ENCODE results near the gene SH2D3A.

The SH2D3A gene

GRCh38 chr19:6739883-6740588 is 27.2 kb downstream of the SH2D3A start:
- Histone ChIP-seq H3K4me3 (IDR thresholded peaks at IDR 0.05; ENCODE audit: insufficient read depth, low read depth, low read length) (no peak overlapping the region), H3K9ac (peak overlapping the region; percentile 62), H2AFZ (ENCODE audit: low read depth) (peak overlapping the region; percentile 49), H3K27me3 (ENCODE audit: insufficient read depth, low read depth) (no peaks in the 10 kb centered on the region), H3K36me3 (ENCODE audit: insufficient read depth) (no peaks in the 10 kb centered on the region), H3K4me1 (ENCODE audit: low read depth, poor library complexity, severe bottlenecking) (peaks cover 35% of the 10 kb centered on the region), H3K4me2 (peak overlapping the region; percentile 96), H3K79me2 (ENCODE audit: insufficient read depth, low read depth) (peaks cover 3% of the 10 kb centered on the region; the same call in 1 of the 2 replicates), H4K20me1 (ENCODE audit: insufficient read depth) (no peaks in the 10 kb centered on the region), H3K27ac (no peak overlapping the region)
- no peak for TF ChIP-seq CTCF (conservative IDR thresholded peaks at IDR 0.05; ENCODE audit: low read depth, low read length)

GRCh38 chr19:6739390-6739882 is 27.8 kb downstream of the SH2D3A start, which contains the start of gene TRIP10:
TRIP10 (plus strand) TSS chr19:6739680; CDS start chr19:6739762, 82 bp downstream.
- Histone ChIP-seq H2AFZ (ENCODE audit: low read depth) (peak within 1 kb of the TSS; percentile 93), H3K27ac (peak within 1 kb of the TSS; percentile 49), H3K4me3 (IDR thresholded peaks at IDR 0.05; ENCODE audit: insufficient read depth, low read depth, low read length) (no peak within 1 kb of the TSS), H3K27me3 (ENCODE audit: insufficient read depth, low read depth) (no peaks in the 10 kb centered on the region), H4K20me1 (ENCODE audit: insufficient read depth) (no peaks in the 10 kb centered on the region), H3K4me2 (peak within 1 kb of the TSS; percentile 100), H3K79me2 (ENCODE audit: insufficient read depth, low read depth) (peaks cover 3% of the 10 kb centered on the region; the same call in 1 of the 2 replicates), H3K9ac (peak within 1 kb of the TSS; percentile 62), H3K36me3 (ENCODE audit: insufficient read depth) (no peaks in the 10 kb centered on the region), H3K4me1 (ENCODE audit: low read depth, poor library complexity, severe bottlenecking) (peaks cover 35% of the 10 kb centered on the region)
- no peak for TF ChIP-seq CTCF (conservative IDR thresholded peaks at IDR 0.05; ENCODE audit: low read depth, low read length)

GRCh38 chr19:6738787-6739389 is 28.3 kb downstream of the SH2D3A start:
- H3K36me3 ChIP-seq (ENCODE audit: insufficient read depth) = no peaks in the 10 kb centered on the region
- H2AFZ ChIP-seq (ENCODE audit: low read depth) = peak overlapping the region; percentile 93
- H3K4me1 ChIP-seq (ENCODE audit: low read depth, poor library complexity, severe bottlenecking) = peaks cover 35% of the 10 kb centered on the region
- H3K9ac ChIP-seq = peak overlapping the region; percentile 53; the same call in 1 of the 2 replicates
- H3K27me3 ChIP-seq (ENCODE audit: insufficient read depth, low read depth) = no peaks in the 10 kb centered on the region
- TF ChIP-seq CTCF (conservative IDR thresholded peaks at IDR 0.05; ENCODE audit: low read depth, low read length) = peak; percentile 54; the same call in 1 of the 2 replicates
- peak overlapping the region; percentile 49 for H3K27ac ChIP-seq
- H3K4me3 ChIP-seq (IDR thresholded peaks at IDR 0.05; ENCODE audit: insufficient read depth, low read depth, low read length) = no peak overlapping the region
- H3K79me2 ChIP-seq (ENCODE audit: insufficient read depth, low read depth) = peaks cover 3% of the 10 kb centered on the region; the same call in 1 of the 2 replicates
- peak overlapping the region; percentile 100 for H3K4me2 ChIP-seq
- no peaks in the 10 kb centered on the region for H4K20me1 ChIP-seq (ENCODE audit: insufficient read depth)

GRCh38 chr19:6737873-6738786 is 29.1 kb downstream of the SH2D3A start:
- peak overlapping the region; percentile 93 for H2AFZ ChIP-seq (ENCODE audit: low read depth)

More at GRCh38 chr19:6737873-6738786, 29.1 kb downstream of the SH2D3A start:
- peak overlapping the region; percentile 49 for H3K27ac ChIP-seq
- peak; percentile 76 for TF ChIP-seq CTCF (conservative IDR thresholded peaks at IDR 0.05; ENCODE audit: low read depth, low read length)
- H3K4me2 ChIP-seq = peak overlapping the region; percentile 100
- peaks cover 35% of the 10 kb centered on the region for H3K4me1 ChIP-seq (ENCODE audit: low read depth, poor library complexity, severe bottlenecking)
- H3K79me2 ChIP-seq (ENCODE audit: insufficient read depth, low read depth) = peaks cover 3% of the 10 kb centered on the region; the same call in 1 of the 2 replicates
- no peaks in the 10 kb centered on the region for H3K36me3 ChIP-seq (ENCODE audit: insufficient read depth)
- H3K4me3 ChIP-seq (IDR thresholded peaks at IDR 0.05; ENCODE audit: insufficient read depth, low read depth, low read length) = no peak overlapping the region
- H3K27me3 ChIP-seq (ENCODE audit: insufficient read depth, low read depth) = no peaks in the 10 kb centered on the region
- H4K20me1 ChIP-seq (ENCODE audit: insufficient read depth) = no peaks in the 10 kb centered on the region
- peak overlapping the region; percentile 53; the same call in 1 of the 2 replicates for H3K9ac ChIP-seq
